Bronchial epithelial cell (primary cell): ENCODE measurements around the gene ARHGAP8. TPM values are rescaled to one million over a fixed set of nuclear protein-coding genes. Genes with fewer than 3 reads are reported as not detected.

ENCODE experiments used
- DNase-seq: peaks from one replicate; pipeline ENCODE4 v3.0.0-alpha.2; 2010; ENCODE audit warnings: low read depth
- FAIRE-seq: peaks from 2 replicates; lab custom pipeline; 2011; peaks lifted over from hg19 to GRCh38; lab: Jason Lieb, UNC
- H3K27me3 ChIP-seq: 2 replicates; pipeline ENCODE4 v1.5.1; 2011; ENCODE audit warnings: low read length; ENCODE audit not compliant: control insufficient read depth, insufficient read depth
- H3K36me3 ChIP-seq: 2 replicates; pipeline ENCODE4 v1.5.1; 2011; ENCODE audit warnings: low read length; ENCODE audit not compliant: control insufficient read depth, insufficient read depth
- H3K4me3 ChIP-seq: 2 replicates; pipeline ENCODE4 v1.5.1; 2011; ENCODE audit warnings: mild to moderate bottlenecking, low read depth, low read length, control low read depth
- total RNA-seq: library from RNA; depleted of rRNA; stranded (reverse); fragments of >200 nt; gene quantifications from 2 replicates; pipeline ENCODE4 v1.2.1, GENCODE V29; 2014
- TF ChIP-seq, protein P1 (sequence below): IDR thresholded peaks from 2 replicates; pipeline ENCODE4 v1.5.1; 2011; ENCODE audit warnings: mild to moderate bottlenecking, moderate library complexity, low read length, control low read depth, inconsistent platforms; ENCODE audit not compliant: insufficient read depth, severe bottlenecking

ARHGAP8 gene
- total RNA-seq, 1 donor from 2014 or later = 15.0 TPM

GRCh38 chr22:44883011-44883421, 130.6 kb downstream of the ARHGAP8 start:
- no peaks in the 10 kb centered on the region for H3K27me3 ChIP-seq
- H3K4me3 ChIP-seq = no peak overlapping the region
- DNase-seq (no peak), FAIRE-seq (no peak)
- no peaks in the 10 kb centered on the region for H3K36me3 ChIP-seq
- TF ChIP-seq, protein P1, sequence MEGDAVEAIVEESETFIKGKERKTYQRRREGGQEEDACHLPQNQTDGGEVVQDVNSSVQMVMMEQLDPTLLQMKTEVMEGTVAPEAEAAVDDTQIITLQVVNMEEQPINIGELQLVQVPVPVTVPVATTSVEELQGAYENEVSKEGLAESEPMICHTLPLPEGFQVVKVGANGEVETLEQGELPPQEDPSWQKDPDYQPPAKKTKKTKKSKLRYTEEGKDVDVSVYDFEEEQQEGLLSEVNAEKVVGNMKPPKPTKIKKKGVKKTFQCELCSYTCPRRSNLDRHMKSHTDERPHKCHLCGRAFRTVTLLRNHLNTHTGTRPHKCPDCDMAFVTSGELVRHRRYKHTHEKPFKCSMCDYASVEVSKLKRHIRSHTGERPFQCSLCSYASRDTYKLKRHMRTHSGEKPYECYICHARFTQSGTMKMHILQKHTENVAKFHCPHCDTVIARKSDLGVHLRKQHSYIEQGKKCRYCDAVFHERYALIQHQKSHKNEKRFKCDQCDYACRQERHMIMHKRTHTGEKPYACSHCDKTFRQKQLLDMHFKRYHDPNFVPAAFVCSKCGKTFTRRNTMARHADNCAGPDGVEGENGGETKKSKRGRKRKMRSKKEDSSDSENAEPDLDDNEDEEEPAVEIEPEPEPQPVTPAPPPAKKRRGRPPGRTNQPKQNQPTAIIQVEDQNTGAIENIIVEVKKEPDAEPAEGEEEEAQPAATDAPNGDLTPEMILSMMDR = no peak

GRCh38 chr22:44884562-44884961, 132.2 kb downstream of the ARHGAP8 start:
- DNase-seq (no peak), FAIRE-seq (no peak)
- no peaks in the 10 kb centered on the region for H3K36me3 ChIP-seq
- no peaks in the 10 kb centered on the region for H3K27me3 ChIP-seq
- no peak overlapping the region for H3K4me3 ChIP-seq
- TF ChIP-seq, protein P1 = no peak

- FAIRE-seq (no peak), DNase-seq (no peak)
- TF ChIP-seq, protein P1 = no peak
- H3K36me3 ChIP-seq = no peaks in the 10 kb centered on the region
- no peaks in the 10 kb centered on the region for H3K27me3 ChIP-seq
- no peak overlapping the region for H3K4me3 ChIP-seq
Measured at GRCh38 chr22:44884968-44885805, 132.8 kb downstream of the ARHGAP8 start.

DNA sequence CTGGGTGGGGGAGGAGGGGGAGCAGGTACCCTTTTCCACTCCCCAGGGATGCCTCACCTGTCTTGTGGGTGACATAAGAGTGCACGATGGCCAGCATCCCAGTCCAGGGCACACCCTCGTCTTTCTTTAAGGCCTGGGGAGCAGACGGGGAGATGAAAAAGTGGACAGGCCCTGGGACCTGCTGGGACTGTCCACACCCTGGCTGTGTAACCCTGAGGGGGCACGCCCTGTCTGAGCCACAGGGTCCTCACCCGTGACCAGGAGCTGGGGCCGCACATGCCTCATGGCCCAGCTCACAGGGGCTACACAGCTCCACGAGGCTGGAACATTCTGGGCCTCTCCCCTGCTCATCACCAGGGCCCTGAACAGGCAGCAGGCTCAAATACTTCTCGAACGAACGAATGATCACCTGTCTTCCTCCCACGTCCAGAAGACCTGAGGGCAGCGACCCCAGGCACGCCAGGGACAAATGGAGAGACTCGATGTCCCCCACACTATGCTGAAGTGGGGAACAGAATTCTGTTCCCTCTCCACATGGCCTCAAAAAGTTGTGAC, 133.5 kb downstream of the ARHGAP8 start:
- no peak for DNase-seq
- Histone ChIP-seq H3K27me3 (no peaks in the 10 kb centered on the region), H3K4me3 (no peak overlapping the region), H3K36me3 (no peaks in the 10 kb centered on the region)
- TF ChIP-seq, protein P1 = no peak
- no peak for FAIRE-seq

- Histone ChIP-seq H3K36me3 (no peaks in the 10 kb centered on the region), H3K4me3 (no peak overlapping the region), H3K27me3 (no peaks in the 10 kb centered on the region)
- TF ChIP-seq, protein P1 = no peak
- no peak for DNase-seq
- FAIRE-seq = no peak
Measured at GRCh38 chr22:44887941-44888366, 135.6 kb downstream of the ARHGAP8 start.
